Measurements from ENCODE around the gene DPP9.
"Not testable (repeated sequence)": the region's sequence is repeated elsewhere in the genome, so short reads cannot be mapped to it uniquely, and the experiment has no call there.

The DPP9 gene

GRCh38 chr19:4740092-4740491 is 16.4 kb upstream of the DPP9 start:
- no peak for FAIRE-seq

GRCh38 chr19:4738734-4739133 is 15.1 kb upstream of the DPP9 start:
- DNase-seq (ENCODE audit: low spot score) (no peak), FAIRE-seq (no peak)

More at GRCh38 chr19:4740092-4740491, 16.4 kb upstream of the DPP9 start:
- DNase-seq (ENCODE audit: low spot score) = no peak

- DNase-seq (ENCODE audit: low spot score) (no peak), FAIRE-seq (no peak)
Observed at GRCh38 chr19:4737955-4738600, 14.4 kb upstream of the DPP9 start.

GRCh38 chr19:4733755-4734345 is 10.2 kb upstream of the DPP9 start:
- FAIRE-seq (no peak), DNase-seq (ENCODE audit: low spot score) (no peak)

- FAIRE-seq = no peak
- DNase-seq (ENCODE audit: low spot score) = peak; percentile 68
Observed at GRCh38 chr19:4732680-4733114, 9.1 kb upstream of the DPP9 start.

GRCh38 chr19:4730740-4731171 is 7.1 kb upstream of the DPP9 start:
- FAIRE-seq = no peak
- DNase-seq (ENCODE audit: low spot score) = no peak

- DNase-seq (ENCODE audit: low spot score) (no peak), FAIRE-seq (no peak)
Observed at GRCh38 chr19:4728871-4729270, 5.2 kb upstream of the DPP9 start.

GRCh38 chr19:4722671-4723594 is 709 bp downstream of the DPP9 start:
- DNase-seq (ENCODE audit: low spot score) = no peak
- no peak for FAIRE-seq

GRCh38 chr19:4721196-4721595 is 2.4 kb downstream of the DPP9 start:
- DNase-seq (ENCODE audit: low spot score) = no peak
- no peak for FAIRE-seq

- DNase-seq (ENCODE audit: low spot score) = no peak
- FAIRE-seq = no peak
Observed at GRCh38 chr19:4720037-4720700, 3.5 kb downstream of the DPP9 start.

GRCh38 chr19:4719499-4719866 is 4.2 kb downstream of the DPP9 start:
- no peak for FAIRE-seq
- DNase-seq (ENCODE audit: low spot score) = no peak

GRCh38 chr19:4717966-4718701 is 5.5 kb downstream of the DPP9 start:
- FAIRE-seq (no peak), DNase-seq (ENCODE audit: low spot score) (no peak)

- DNase-seq (ENCODE audit: low spot score) (no peak), FAIRE-seq (no peak)
Observed at GRCh38 chr19:4717191-4717965, 6.3 kb downstream of the DPP9 start.

GRCh38 chr19:4715529-4716221 is 8.0 kb downstream of the DPP9 start:
- DNase-seq (ENCODE audit: low spot score) (no peak), FAIRE-seq (no peak)

- not testable (repeated sequence) for FAIRE-seq; DNase-seq (ENCODE audit: low spot score)
Observed at GRCh38 chr19:4715178-4715528, 8.5 kb downstream of the DPP9 start.

GRCh38 chr19:4714016-4714415 is 9.6 kb downstream of the DPP9 start:
- FAIRE-seq (no peak), DNase-seq (ENCODE audit: low spot score) (no peak)

GRCh38 chr19:4713384-4713951 is 10.2 kb downstream of the DPP9 start:
- FAIRE-seq (peak; percentile 65), DNase-seq (ENCODE audit: low spot score) (peak; percentile 91)

- no peak for FAIRE-seq
- DNase-seq (ENCODE audit: low spot score) = no peak
Observed at GRCh38 chr19:4712771-4713170, 10.9 kb downstream of the DPP9 start.

GRCh38 chr19:4711211-4711610 is 12.4 kb downstream of the DPP9 start:
- no peak for FAIRE-seq
- DNase-seq (ENCODE audit: low spot score) = no peak

- DNase-seq (ENCODE audit: low spot score) (no peak), FAIRE-seq (no peak)
Observed at GRCh38 chr19:4710281-4710600, 13.4 kb downstream of the DPP9 start.

Measured in urothelium cell line (cell line).